SK-N-SH (cell line): ENCODE data around the gene CCDC141.

Experiments used
- CHD2 ChIP-seq: fragments of 150-350 bp; IDR thresholded peaks from 2 replicates; pipeline ENCODE4 v1.6.1; 2018; ENCODE audit warnings: low read length; ENCODE audit not compliant: partially characterized antibody
- CTCF ChIP-seq: fragments of 200-600 bp; sonication (generic); IDR thresholded peaks from 2 replicates; pipeline ENCODE4 v1.6.1; 2017; ENCODE audit warnings: antibody characterized with exemption, mild to moderate bottlenecking, moderate library complexity
- EP300 ChIP-seq, 2 experiments: IDR thresholded peaks; 2 replicates each; pipeline versions ENCODE4 v1.4.0 to v1.6.1; 2012; ENCODE audit warnings: borderline replicate concordance in 1 of 2, low read depth in 1 of 2, low read length in 1 of 2
- EZH2phosphoT487 ChIP-seq: fragments of 200-600 bp; sonication (generic); IDR thresholded peaks from 2 replicates; pipeline ENCODE4 v1.6.1; 2017; ENCODE audit warnings: low read depth, mixed run types, mild to moderate bottlenecking, antibody characterized with exemption, moderate library complexity, borderline replicate concordance
- FOXJ3 ChIP-seq: sonication (generic); formaldehyde crosslinking; IDR thresholded peaks from 2 replicates; pipeline ENCODE4 v1.5.1; 2020; ENCODE audit warnings: mild to moderate bottlenecking, missing genetic modification reagents
- MAX ChIP-seq: IDR thresholded peaks from 2 replicates; pipeline ENCODE4 v1.4.0; 2012; ENCODE audit warnings: low read depth
- MXI1 ChIP-seq: IDR thresholded peaks from 2 replicates; pipeline ENCODE4 v1.6.1; 2012; ENCODE audit warnings: mild to moderate bottlenecking, low read depth, low read length, improper control_type of control experiment
- NFIC ChIP-seq: IDR thresholded peaks from 2 replicates; pipeline ENCODE4 v1.4.0; 2012; ENCODE audit warnings: borderline replicate concordance
- POLR2AphosphoS5 ChIP-seq: IDR thresholded peaks from 2 replicates; pipeline ENCODE4 v1.6.1; 2012; ENCODE audit warnings: low read depth, low read length
- RFX5 ChIP-seq: IDR thresholded peaks from 2 replicates; pipeline ENCODE4 v1.6.1; 2012; ENCODE audit warnings: mild to moderate bottlenecking, improper control_type of control experiment, low read length
- SIN3A ChIP-seq: IDR thresholded peaks from 2 replicates; pipeline ENCODE4 v1.6.1; 2012; ENCODE audit warnings: low read depth, mild to moderate bottlenecking, low read length, moderate library complexity, borderline replicate concordance
- SMC3 ChIP-seq: IDR thresholded peaks from 2 replicates; pipeline ENCODE4 v1.6.1; 2012; ENCODE audit warnings: low read depth, low read length, improper control_type of control experiment
- USF2 ChIP-seq: fragments of 150-350 bp; IDR thresholded peaks from 2 replicates; pipeline ENCODE4 v1.6.1; 2017; ENCODE audit warnings: antibody characterized with exemption, low read length, low read depth, borderline replicate concordance
- ZBTB33 ChIP-seq: IDR thresholded peaks from 2 replicates; pipeline ENCODE4 v1.4.0; 2012; ENCODE audit warnings: low read depth, borderline replicate concordance

- TF ChIP-seq FOXJ3 (CRISPR knock-in tag), result no peak
- TF ChIP-seq MAX, result no peak
- TF ChIP-seq SIN3A, result no peak
- TF ChIP-seq CTCF, result no peak
- TF ChIP-seq EZH2phosphoT487, result no peak
- TF ChIP-seq ZBTB33, result no peak
- no peak for TF ChIP-seq SMC3
- no peak for TF ChIP-seq EP300 (IDR thresholded peaks at IDR 0.05; ENCODE audit: borderline replicate concordance in 1 of 2, low read depth in 1 of 2, low read length in 1 of 2)
- no peak for TF ChIP-seq RFX5
- no peak for TF ChIP-seq MXI1
- no peak for TF ChIP-seq POLR2AphosphoS5
- no peak for TF ChIP-seq NFIC
- no peak for TF ChIP-seq USF2
- TF ChIP-seq CHD2, result no peak
Measured at GRCh38 chr2:178806543-178806942, 243.4 kb downstream of the CCDC141 start.
